Fibroblast of skin of right quadriceps (primary cell): ENCODE data around the gene ANKRD12.

Experiments used
- DNase-seq: peaks from one replicate; pipeline ENCODE4 v3.0.0-alpha.2; 2013

Gene ANKRD12

GRCh38 chr18:9296233-9297006 is 159.8 kb downstream of the ANKRD12 start:
- no peak for DNase-seq

DNA sequence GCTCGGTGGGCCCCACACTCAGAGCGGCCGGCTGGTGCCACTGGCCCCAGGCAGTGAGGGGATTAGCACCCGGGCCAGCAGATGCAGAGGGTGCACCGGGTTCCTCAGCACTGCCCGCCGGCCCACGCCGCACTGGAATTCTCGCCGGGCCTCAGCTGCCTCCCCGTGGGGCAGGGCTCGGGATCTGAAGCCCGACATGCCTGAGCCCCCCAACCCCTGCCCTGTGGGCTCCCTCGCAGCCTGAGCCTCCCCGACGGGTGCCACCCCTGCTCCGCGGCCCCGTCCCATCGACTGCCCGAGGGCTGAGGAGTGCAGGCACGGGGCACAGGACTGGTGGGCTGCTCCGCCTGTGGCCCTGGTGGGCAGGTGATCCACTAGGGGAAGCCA is 160.4 kb downstream of the ANKRD12 start:
- no peak for DNase-seq

DNA sequence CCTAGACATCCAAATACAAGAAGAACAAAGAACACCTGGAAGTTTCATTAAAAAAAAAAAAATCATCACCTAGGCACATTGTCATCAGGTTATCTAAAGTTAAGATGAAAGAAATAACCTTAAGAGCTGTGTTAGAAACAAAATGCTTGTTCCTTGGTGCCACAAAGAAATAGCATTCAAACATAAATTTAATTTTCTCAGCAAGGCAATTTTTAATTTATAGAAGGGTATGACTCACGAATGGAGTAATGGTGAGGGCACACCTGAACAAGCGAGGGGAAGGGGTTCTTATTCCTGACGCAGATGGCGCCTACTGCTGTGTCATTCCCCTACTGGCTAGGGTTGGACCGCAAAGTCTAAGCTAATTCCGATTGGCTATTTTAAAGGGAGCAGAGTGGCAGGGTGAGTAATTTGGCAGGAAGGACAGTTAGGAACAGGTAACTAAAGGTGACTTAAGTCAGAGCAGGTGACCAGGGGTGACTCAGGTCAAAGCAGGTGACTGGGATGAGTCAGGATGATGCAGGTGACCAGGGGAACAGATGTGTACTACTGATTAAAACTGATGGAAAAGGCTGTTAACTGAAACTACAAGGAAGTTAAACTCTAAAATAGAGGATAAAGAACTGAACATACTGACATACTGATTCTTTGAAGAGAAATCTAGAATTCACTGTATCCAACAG is 167.9 kb downstream of the ANKRD12 start:
- DNase-seq, result no peak

DNA sequence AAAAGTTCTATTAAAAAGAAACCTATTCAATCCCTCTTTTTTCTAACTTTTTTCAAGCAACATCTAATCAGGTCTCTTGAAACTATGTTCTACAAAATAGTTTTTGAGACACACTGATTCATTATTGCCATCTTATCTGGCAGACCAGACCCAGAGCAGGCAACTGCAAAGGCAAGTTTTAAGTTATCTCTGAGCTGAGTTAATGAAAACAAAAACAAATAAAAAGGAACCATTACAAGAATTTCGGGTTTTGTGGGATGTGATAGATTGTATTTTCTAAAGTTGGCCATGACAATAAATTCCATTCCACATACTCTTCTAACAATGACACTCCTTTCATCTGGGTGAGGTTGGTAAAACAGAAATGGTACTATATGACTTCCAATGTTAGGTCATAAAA is 182.8 kb downstream of the ANKRD12 start:
- no peak for DNase-seq

DNA sequence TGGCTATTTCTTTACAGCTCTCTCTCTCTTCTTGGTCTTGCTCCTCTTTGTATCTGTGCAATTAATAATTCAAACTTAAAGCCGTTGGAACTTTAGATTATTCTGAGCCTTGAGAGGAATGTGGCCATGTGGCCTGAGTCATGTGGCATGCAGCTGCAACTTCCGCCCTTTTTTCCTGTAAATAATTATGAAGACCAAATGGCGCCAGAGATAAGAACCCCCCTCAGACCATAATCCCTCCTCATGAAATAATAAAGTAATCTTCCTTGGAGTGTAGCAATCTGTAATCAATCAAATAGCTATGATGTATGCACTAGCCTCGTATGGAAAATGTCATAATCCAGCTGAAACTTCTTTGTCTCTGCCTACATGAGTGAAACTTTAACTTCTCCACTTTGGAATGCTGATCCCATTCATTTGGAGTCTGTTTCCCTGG is 184.5 kb downstream of the ANKRD12 start:
- DNase-seq, result peak; percentile 87

GRCh38 chr18:9321736-9322135 is 185.2 kb downstream of the ANKRD12 start:
- DNase-seq, result no peak

DNA sequence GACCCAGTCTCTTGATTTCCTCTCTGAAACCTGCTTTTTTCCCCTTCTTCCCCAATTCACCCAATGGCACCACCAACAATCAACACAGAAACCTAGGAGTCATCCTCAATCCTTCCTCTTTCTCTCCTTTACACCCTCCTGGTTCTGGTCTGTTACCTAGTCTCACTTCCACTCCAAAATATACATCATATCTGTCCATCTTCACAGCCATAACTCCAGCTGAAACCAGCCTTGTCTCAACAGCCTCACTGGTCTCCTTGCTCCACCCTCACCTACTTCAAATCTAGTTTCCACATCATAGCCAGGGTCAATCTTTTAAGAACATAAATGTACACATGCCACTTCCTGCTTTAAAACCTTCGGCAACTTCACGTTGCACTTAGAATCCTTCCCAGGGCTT is 186.2 kb downstream of the ANKRD12 start:
- DNase-seq, result no peak

- DNase-seq, result peak; percentile 77
Observed at GRCh38 chr18:9323750-9324445, 187.3 kb downstream of the ANKRD12 start.

DNA sequence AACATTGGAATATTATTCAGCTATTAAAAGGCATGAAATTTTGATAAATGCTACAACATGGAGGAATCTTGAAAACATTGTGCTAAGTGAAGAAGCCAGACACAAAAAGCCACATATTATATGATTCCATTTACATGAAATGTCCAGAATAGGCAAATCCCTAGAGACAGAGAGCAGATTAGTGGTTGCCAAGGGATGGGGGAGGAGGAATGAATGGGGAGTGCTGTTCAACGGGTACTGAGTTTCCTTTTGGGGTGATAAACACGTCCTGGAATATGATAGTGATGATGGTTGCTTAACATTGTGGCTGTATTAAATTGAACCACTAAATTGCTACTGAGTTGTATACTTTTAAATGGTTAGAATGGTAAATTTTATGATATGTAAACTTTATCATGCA is 189.1 kb downstream of the ANKRD12 start:
- no peak for DNase-seq

GRCh38 chr18:9328776-9329175 is 192.2 kb downstream of the ANKRD12 start:
- no peak for DNase-seq

GRCh38 chr18:9329471-9329870 is 192.9 kb downstream of the ANKRD12 start:
- no peak for DNase-seq

DNA sequence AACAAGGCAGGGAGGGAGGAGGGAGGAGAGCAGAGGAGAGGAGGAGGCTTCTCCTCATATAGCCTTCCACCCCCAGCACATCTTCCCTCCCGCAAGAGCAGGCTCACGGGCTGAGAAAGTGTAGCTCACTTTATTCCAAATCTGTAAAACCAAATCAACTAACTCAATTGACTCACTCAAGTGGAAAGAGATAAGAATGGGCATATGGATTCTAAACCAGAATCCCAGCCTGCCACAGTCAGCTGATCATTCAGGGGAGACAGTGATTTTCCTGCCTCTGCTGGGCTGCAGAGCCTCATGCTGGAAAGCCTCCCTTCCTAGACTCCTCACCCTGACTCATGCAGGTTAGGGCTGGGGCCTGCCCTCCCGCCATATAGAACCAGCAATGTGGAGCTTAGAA is 193.8 kb downstream of the ANKRD12 start:
- DNase-seq, result no peak

- DNase-seq, result no peak
Observed at GRCh38 chr18:9333441-9334328, 197.1 kb downstream of the ANKRD12 start.

GRCh38 chr18:9334329-9334972 is 197.9 kb downstream of the ANKRD12 start, which contains the start of gene TWSG1:
TWSG1 (plus strand) TSS chr18:9334773; CDS start chr18:9337230, 2,457 bp downstream.
- DNase-seq, result peak; percentile 97

- peak; percentile 52 for DNase-seq
Observed at GRCh38 chr18:9334973-9335696, 198.6 kb downstream of the ANKRD12 start.
